GM19193 (cell line): ENCODE data around the gene ZNF74.

Experiments
- POLR2A ChIP-seq: IDR thresholded peaks from 4 replicates; pipeline ENCODE4 v1.6.1; 2011; ENCODE audit not compliant: insufficient read depth, insufficient read length; ENCODE audit errors: extremely low read depth

ZNF74 gene

DNA sequence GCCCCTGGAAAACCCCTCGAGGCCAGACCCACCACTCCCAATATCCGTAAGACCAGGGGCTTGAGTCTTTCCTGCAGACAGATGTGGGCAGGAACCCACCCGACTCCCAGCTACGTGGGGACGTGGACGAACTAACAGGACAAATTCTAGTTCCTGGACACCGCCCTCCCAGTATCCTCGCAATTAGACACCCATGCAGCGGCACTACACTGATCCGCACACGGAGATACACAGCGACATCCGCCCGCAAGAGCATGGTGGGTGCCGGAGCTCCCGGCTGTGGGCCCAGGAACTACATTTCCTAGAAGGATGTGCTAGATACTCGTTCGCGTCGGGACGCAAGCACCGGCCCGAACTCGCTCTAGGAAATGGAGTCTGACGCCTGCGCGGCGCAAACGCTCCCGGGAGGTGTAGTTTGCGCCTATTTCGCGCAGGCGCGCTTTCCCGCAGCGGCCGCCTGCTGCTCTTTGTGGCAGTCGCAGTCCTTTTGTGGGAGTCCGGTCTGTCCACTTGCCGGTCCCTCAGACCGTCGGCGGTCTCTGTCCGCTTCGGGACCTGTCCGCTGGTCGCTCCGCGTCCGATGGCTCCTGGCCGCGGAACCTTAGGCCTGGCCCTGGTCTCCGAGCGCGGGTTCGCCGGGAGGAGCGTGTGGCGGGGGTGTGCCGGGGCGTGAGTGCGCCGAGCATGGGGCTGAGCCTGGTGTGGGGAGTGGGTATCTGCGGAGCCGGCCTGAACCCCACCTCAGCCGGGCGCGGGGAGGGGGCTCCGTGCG lies at the start of gene ZNF74:
Gene ZNF74, plus strand, starts transcription at position 447 of the 772 bp plus-strand sequence. CDS start 478 bp downstream, outside the sequence.
- TF ChIP-seq POLR2A: peak; percentile 83

DNA sequence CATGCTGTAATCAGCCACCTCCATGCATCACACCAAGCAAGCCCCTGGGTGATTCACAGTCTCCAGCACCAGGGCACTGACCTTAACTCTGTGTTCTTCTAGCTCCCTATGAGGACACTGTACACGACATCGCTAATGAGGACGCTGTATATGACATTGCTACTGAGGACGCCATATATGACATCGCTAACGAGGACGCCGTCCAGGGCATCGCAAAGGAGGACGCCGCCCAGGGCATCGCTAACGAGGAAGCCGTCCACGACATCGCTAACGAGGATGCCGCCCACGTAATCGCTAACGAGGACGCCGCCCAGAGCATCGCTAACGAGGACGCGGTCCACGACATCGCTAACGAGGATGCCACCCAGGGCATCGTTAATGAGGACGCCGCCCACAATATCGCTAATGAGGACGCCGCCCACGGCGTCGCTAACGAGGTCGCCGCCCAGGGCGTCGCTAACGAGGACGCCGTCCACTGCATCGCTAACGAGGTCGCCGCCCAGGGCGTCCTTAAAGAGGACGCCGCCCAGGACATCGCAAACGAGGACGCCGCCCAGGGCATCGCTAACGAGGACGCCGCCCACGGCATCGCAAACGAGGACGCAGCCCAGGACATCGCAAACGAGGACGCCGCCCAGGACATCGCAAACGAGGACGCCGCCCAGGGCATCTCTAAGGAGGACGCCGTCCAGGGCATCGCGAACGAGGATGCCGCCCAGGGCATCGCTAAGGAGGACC lies 39.5 kb upstream of the ZNF74 start:
- no peak for TF ChIP-seq POLR2A

DNA sequence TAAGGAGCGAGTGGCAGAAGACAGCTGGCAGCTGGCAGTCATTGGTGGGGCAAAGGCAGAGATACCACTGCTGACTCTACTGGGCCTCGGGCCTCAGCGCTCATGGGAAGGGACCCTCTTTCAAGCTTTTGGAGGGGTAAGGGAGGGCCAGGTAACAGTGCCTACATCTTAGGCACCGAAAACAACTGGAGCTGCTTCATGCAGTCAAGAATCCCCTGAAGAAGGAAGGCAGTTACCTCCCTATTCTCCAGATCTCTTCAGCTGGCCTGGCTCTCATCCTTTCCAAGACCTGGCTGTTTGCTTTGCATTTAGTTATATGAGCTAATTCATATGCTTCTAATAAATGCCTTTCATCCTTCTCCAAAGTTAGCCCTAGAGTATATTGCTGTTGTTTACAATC lies 15.8 kb upstream of the ZNF74 start:
- no peak for TF ChIP-seq POLR2A

DNA sequence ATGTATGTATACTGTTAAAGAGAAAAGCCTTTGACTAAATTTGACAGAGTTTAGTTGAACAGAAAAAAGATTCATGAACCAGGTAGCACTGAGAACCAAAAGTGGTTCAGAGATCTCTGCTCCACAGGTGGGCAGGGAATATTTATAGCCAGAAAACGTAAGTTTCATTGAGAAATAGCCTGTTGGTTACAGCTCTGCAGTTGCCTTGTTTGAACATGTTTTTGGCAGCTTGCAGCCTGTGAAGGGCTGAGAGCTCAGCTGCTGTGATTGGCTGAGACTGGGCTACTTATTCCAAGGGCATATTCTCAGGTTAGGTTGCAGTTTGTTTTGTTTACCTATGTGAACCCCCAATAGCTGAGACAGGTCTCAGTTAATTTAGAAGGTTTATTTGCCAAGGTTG lies 13.5 kb upstream of the ZNF74 start:
- no peak for TF ChIP-seq POLR2A

DNA sequence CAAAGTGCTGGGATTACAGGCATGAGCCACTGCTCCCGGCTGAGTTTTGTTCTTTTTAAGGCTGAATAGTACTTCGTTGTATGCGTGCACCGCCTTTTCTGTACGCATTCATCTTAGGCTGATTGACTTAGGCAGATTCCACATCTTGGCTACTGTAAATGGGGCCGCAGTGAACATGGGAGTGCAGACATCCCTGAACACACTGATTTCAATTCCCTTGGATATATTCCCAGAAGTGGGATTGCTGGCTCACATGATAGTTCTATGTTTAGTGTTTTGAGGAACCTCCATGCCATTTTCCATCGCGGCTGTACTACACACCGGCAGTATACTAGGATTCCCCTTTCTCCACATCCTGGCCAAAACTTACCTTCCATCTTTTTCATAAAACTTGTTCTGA lies 10.4 kb upstream of the ZNF74 start:
- TF ChIP-seq POLR2A: no peak

DNA sequence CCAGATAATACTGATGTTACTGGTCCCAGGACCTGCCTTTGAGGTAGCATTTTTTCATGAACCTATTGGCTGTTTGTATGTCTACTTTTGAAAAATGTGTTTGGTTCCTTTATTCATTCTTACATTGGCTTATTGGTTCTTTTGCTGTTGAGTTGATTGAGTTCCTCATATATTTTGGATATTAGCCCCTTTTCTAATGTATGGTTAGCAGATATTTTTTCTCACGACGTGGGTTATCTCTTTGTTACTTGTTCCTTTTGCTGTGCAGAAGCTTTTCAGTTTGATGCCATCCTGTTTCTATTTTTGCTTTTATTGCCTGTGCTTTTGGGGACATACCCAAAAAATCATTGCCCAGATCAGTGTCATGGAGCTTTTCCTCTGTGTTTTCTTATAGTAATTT lies 9.8 kb upstream of the ZNF74 start:
- TF ChIP-seq POLR2A: no peak

DNA sequence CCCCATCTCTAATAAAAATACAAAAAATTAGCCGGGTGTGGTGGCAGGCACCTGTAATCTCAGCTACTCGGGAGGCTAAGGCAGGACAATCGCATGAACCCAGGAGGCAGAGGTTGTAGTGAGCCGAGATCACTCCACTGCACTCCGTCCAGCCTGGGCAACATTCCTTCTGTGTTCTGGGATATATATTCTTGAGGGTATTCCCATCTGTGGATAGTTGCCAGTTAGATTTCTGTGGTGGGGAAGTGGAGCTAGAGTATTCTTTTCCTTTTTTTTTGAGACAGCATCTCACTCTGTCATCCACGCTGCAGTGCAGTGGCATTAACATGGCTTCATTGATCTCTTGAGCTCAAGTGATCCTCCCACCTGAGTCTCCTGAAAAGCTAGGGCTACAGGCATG lies 9.1 kb upstream of the ZNF74 start:
- no peak for TF ChIP-seq POLR2A

DNA sequence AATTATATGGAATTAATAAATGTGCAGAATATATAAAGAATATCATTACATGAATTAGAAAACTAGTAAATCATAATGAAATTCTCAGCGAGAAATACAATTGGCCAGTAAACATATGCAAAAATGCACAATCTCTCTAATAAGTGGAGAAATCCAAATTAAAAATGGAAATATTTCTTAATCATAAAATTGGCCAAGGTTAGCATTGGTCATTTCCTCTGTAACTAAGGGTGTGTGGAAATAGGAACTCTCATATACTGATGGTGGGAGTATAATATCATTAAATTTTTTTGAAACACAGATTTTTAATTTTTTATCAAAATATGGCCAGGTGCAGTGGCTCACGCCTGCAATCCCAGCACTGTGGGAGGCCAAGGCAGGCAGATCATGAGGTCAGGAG lies 7.6 kb upstream of the ZNF74 start:
- no peak for TF ChIP-seq POLR2A

DNA sequence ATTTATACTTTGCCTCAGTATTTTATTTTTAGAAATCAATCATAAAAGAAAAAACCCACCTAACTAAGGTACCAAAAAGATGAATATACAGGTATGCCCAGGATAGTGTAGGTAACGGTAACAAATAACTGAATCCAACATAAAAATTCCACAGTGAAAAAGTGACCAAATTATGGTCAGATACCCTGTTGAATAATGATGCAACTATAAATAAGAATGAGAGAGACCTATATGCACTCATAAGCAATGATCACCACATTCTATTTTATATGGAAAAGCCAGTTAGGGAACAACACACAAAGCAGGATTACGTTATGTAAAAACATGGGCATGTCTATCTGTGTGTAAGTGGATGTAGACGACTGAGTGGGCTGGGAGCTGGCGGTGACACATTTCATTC lies 7.0 kb upstream of the ZNF74 start:
- no peak for TF ChIP-seq POLR2A

DNA sequence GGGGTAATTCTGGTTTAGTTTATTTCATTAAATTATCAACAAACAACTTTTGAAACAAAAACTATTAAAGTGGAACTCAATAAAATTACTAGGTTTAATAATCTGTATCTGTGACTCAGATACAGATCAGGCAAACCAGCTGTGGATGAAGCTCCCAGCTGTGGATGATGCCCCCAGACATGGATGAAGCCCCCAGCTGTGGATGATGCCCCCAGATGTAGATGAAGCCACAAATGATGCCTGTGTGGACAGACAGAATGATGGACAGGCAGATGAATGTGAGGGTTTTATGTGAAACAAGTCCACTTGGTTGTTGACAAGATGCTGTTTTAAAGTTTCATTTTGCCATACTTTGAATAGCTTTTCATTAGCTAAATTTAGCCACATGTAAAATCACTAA lies 5.8 kb upstream of the ZNF74 start:
- TF ChIP-seq POLR2A: no peak

DNA sequence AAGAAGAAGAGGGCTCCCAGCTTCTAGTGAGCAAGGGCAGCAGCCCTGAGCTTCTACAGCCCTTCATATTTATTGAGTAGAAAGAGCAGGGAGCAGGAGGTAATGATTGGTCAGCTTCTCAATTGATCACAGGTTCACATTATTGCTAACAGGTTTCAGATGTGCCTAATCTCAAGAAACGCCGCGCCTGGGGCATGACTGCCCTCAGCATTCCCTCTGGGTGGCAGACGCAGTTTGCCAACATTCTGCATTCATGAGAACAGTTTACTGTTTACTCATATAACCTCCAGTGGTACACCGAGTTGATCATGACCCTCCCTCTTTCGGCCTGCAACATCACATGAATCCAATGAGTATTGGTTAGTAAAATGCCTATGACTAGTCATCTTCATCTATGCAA lies 4.7 kb upstream of the ZNF74 start:
- no peak for TF ChIP-seq POLR2A

DNA sequence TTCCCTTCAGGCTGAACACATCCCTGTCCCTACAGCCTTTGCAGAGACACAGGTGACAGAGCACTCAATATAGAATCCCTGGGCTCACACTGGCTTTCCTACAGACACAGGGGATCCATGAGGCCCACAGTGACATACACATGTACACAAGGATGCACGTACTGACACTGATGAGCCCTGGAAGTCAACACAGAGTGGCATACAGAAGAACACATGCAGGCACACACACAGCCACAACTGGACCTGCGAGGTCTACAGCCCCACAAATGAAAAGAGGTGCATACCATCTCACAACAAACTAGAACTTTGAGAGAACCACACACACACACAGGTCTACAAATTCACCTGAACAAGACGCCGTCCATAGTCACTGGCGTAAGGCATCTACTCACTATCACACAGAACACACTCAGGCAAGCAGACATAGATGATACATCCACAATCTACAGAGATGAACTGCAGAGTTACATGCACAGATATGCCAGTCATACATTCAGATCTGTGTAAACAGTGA lies 3.5 kb upstream of the ZNF74 start:
- TF ChIP-seq POLR2A: no peak

DNA sequence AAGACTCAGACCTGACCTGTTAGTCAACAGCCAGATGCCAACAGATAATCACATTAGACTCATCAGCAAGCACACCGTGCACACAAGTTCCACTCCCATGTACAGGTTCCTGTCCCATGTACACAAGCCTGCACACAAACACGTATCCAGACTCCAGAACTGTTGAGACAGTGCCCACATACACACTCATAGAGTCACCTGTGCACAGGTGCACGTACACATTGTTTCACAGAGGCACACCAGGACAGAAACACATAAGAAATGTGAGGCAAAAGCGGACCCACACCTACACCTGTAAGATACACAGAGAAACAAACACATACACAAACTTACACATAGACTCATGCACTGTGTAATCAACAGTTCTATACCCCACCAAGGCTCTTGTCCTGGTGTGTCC lies 2.7 kb upstream of the ZNF74 start:
- TF ChIP-seq POLR2A: no peak

DNA sequence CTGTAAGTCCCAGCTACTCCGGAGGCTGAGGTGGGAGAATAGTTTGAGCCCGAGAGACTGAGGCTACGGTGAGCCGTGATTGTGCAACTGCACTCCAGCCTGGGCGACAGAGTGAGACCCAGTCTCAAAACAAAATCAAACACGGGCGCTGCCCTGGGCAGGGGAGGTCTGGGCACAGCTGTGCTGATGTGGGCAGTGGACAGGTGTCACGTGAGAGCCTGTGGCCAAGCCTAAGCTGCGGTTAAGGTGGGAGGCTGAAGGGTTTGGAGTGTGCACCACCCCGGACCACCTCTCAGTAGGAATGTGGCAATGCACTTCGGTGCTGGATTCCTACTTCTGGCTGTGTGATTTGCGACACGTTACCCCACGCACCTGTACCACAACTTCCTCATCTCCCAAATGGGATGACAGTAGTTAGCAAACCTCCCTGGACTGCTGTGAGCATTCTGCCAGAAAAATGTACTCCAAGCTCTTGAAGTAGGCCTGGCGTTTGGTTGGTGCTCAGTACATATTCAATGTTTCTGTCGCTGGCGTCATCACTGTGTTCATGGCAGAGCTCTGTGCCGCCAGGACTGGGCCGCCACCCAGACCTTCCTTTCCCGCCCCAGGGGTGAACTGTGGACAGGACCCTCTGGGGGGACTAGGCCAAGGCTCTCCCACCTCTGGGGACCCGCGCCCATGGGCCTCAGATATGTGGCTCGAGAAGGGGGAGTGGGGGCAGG lies 807 bp upstream of the ZNF74 start:
- no peak for TF ChIP-seq POLR2A

DNA sequence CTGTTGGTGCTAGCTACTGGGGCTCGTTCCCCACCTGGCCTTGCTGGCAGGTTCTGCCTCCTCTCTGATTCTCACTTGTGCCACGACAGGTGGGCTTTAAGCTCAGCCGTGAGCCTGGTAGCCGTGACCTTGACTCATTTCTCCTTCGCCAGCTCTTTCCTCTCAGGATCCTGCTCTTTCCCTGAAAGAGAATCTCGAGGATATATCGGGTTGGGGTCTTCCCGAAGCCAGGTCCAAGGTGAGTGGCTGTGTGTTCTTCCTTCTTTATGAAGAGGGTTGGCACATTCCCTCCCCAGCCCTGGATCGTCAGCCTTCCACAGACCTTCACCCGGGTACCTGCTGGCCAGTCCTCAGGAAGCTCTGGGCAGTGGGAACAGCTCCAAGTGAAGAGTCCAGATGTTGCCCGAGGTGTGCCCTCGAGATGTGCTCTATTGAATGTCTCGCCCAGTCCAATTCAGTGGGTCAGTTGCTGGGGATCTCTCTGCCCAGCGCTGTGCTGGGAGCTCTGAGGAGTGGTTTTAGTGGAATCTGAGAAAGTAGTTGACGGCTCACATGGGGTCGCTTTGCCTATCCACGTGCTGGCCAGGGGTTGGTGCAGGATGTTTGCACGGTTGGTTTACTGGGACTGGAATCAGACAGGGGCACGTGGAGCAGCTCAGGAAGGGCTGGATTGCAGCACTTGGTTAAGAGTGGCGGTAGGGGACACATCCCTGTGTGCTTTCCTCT lies 1.4 kb downstream of the ZNF74 start:
- TF ChIP-seq POLR2A: no peak
